IMR-90 (cell line): ENCODE measurements around the gene NRM. TPM values are rescaled to one million over a fixed set of nuclear protein-coding genes. Genes with fewer than 3 reads are reported as not detected.

Source experiments
- ATAC-seq: fragments of 200-7000 bp; cut with Tn5 transposase; 2 replicates; pipeline ENCODE4 v1.9.1; 2020; ENCODE audit warnings: low read depth, mild to moderate bottlenecking, moderate library complexity
- BruUV-seq: library from RNA; stranded (reverse); fragments of 400-500 nt; replicated peaks from 2 replicates; lab custom pipeline; 2021; lab: Mats Ljungman, UMichigan
- CTCF ChIA-PET: fragments of 300-600 bp; formaldehyde crosslinking; extraction: SDS; loops from one replicate; lab custom pipeline; 2021; ENCODE audit warnings: antibody characterized with exemption; lab: Yijun Ruan, JAX
- POLR2A ChIA-PET: fragments of 300-600 bp; sonication (Branson Sonifier 250); formaldehyde crosslinking; loops from one replicate; lab custom pipeline; 2022; ENCODE audit warnings: antibody characterized with exemption; ENCODE audit not compliant: unreplicated experiment; lab: Charles Lee
- DNase-seq: peaks from one replicate; pipeline ENCODE4 v3.0.0; 2013
- H2AFZ ChIP-seq: replicated peaks from 2 replicates; pipeline ENCODE3; 2013; ENCODE audit warnings: low read length, mild to moderate bottlenecking; ENCODE audit not compliant: poor library complexity
- H2AK5ac ChIP-seq: 2 replicates; pipeline ENCODE4 v1.6.1; 2013; ENCODE audit warnings: low read depth, low read length, inconsistent platforms
- H2AK9ac ChIP-seq: replicated peaks from 2 replicates; pipeline ENCODE3; 2013; ENCODE audit warnings: mild to moderate bottlenecking, low read depth, low read length, moderate library complexity; ENCODE audit not compliant: poor library complexity
- H2BK120ac ChIP-seq: 2 replicates; pipeline ENCODE4 v1.6.1; 2013; ENCODE audit warnings: low read depth, low read length, inconsistent platforms
- H2BK15ac ChIP-seq: 3 replicates; pipeline ENCODE4 v1.6.1; 2013; ENCODE audit warnings: low read depth, low read length, inconsistent platforms
- H2BK20ac ChIP-seq: 2 replicates; pipeline ENCODE4 v1.6.1; 2013; ENCODE audit warnings: low read depth, mild to moderate bottlenecking, inconsistent platforms, low read length, moderate library complexity
- H2BK5ac ChIP-seq: 2 replicates; pipeline ENCODE4 v1.6.1; 2013; ENCODE audit warnings: mild to moderate bottlenecking, low read depth, low read length, inconsistent platforms; ENCODE audit not compliant: poor library complexity, severe bottlenecking
- H3K14ac ChIP-seq: replicated peaks from 2 replicates; pipeline ENCODE4 v1.6.1; 2013; ENCODE audit warnings: low read depth, low read length, inconsistent platforms
- H3K18ac ChIP-seq: 2 replicates; pipeline ENCODE4 v1.6.1; 2013; ENCODE audit warnings: low read depth, low read length, control low read depth
- H3K23ac ChIP-seq: 2 replicates; pipeline ENCODE4 v1.6.1; 2013; ENCODE audit warnings: low read depth, low read length, inconsistent platforms
- H3K27ac ChIP-seq: 2 replicates; pipeline ENCODE4 v1.5.1; 2013; ENCODE audit warnings: mild to moderate bottlenecking, control low read depth, low read length; ENCODE audit not compliant: insufficient read depth
- H3K27me3 ChIP-seq: 2 replicates; pipeline ENCODE4 v1.6.1; 2013; ENCODE audit warnings: low read length; ENCODE audit not compliant: control insufficient read depth, insufficient read depth
- H3K36me3 ChIP-seq: 2 replicates; pipeline ENCODE4 v1.6.1; 2013; ENCODE audit warnings: low read length, mixed read lengths; ENCODE audit not compliant: control insufficient read depth, insufficient read depth
- H3K4ac ChIP-seq: 2 replicates; pipeline ENCODE4 v1.6.1; 2013; ENCODE audit warnings: low read depth, low read length, inconsistent platforms
- H3K4me1 ChIP-seq: 2 replicates; pipeline ENCODE4 v1.6.1; 2013; ENCODE audit warnings: low read length, mixed read lengths; ENCODE audit not compliant: control insufficient read depth, insufficient read depth
- H3K4me2 ChIP-seq: 2 replicates; pipeline ENCODE4 v1.6.1; 2013; ENCODE audit warnings: low read depth, mild to moderate bottlenecking, control low read depth, low read length, moderate library complexity
- H3K4me3 ChIP-seq: 2 replicates; pipeline ENCODE4 v1.5.1; 2013; ENCODE audit warnings: low read depth, mild to moderate bottlenecking, control low read depth, low read length, moderate library complexity; ENCODE audit not compliant: insufficient read depth
- H3K56ac ChIP-seq: 2 replicates; pipeline ENCODE4 v1.6.1; 2013; ENCODE audit warnings: low read length, inconsistent platforms; ENCODE audit not compliant: insufficient read depth; ENCODE audit errors: extremely low read depth
- H3K79me1 ChIP-seq, 2 experiments: 2 replicates each; pipeline ENCODE4 v1.6.1; 2013; ENCODE audit warnings: low read length in 2 of 2, inconsistent platforms in 1 of 2, low read depth in 1 of 2
- H3K9ac ChIP-seq: 2 replicates; pipeline ENCODE4 v1.6.1; 2013; ENCODE audit warnings: low read depth, low read length, control low read depth
- H3K9me1 ChIP-seq: 2 replicates; pipeline ENCODE4 v1.6.1; 2013; ENCODE audit warnings: low read length, inconsistent platforms; ENCODE audit not compliant: insufficient read depth
- H3K9me3 ChIP-seq: 2 replicates; pipeline ENCODE4 v1.6.1; 2013; ENCODE audit warnings: low read length; ENCODE audit not compliant: control insufficient read depth, insufficient read depth
- H4K20me1 ChIP-seq: 2 replicates; pipeline ENCODE4 v1.6.1; 2013; ENCODE audit warnings: low read length, inconsistent platforms; ENCODE audit not compliant: insufficient read depth
- H4K5ac ChIP-seq: 2 replicates; pipeline ENCODE4 v1.6.1; 2013; ENCODE audit warnings: mild to moderate bottlenecking, low read depth, low read length, control low read depth
- H4K8ac ChIP-seq, 2 experiments: 2 replicates each; pipeline ENCODE4 v1.6.1; 2013; ENCODE audit warnings: low read depth in 2 of 2, low read length in 2 of 2, control low read depth in 1 of 2, inconsistent platforms in 1 of 2
- H4K91ac ChIP-seq: 2 replicates; pipeline ENCODE4 v1.6.1; 2013; ENCODE audit warnings: low read depth, low read length, inconsistent platforms; ENCODE audit not compliant: insufficient read depth
- BHLHE40 ChIP-seq: fragments of 150-350 bp; IDR thresholded peaks from 2 replicates; pipeline ENCODE4 v1.6.1; 2016; ENCODE audit warnings: mild to moderate bottlenecking, low read depth, low read length
- CEBPB ChIP-seq: IDR thresholded peaks from 2 replicates; pipeline ENCODE4 v1.6.1; 2012; ENCODE audit warnings: low read depth, low read length, improper control_type of control experiment
- CHD1 ChIP-seq: IDR thresholded peaks from 2 replicates; pipeline ENCODE4 v1.6.1; 2012; ENCODE audit warnings: low read depth, low read length, improper control_type of control experiment
- CTCF ChIP-seq: conservative IDR thresholded peaks from 2 replicates; pipeline ENCODE4 v1.5.1; 2012; ENCODE audit warnings: mild to moderate bottlenecking, low read depth, low read length, improper control_type of control experiment
- FOS ChIP-seq: fragments of 150-350 bp; IDR thresholded peaks from 2 replicates; pipeline ENCODE4 v1.6.1; 2016; ENCODE audit warnings: low read depth, low read length
- MAFK ChIP-seq: IDR thresholded peaks from 2 replicates; pipeline ENCODE4 v1.6.1; 2012; ENCODE audit warnings: low read depth, low read length, improper control_type of control experiment
- NFE2L2 ChIP-seq: fragments of 150-350 bp; IDR thresholded peaks from 2 replicates; pipeline ENCODE4 v1.6.1; 2016; ENCODE audit warnings: low read depth, mild to moderate bottlenecking, low read length
- POLR2A ChIP-seq: IDR thresholded peaks from 2 replicates; pipeline ENCODE4 v1.6.1; 2012; ENCODE audit warnings: mild to moderate bottlenecking, low read depth, low read length
- RCOR1 ChIP-seq: IDR thresholded peaks from 2 replicates; pipeline ENCODE4 v1.6.1; 2012; ENCODE audit warnings: mild to moderate bottlenecking, low read length, improper control_type of control experiment; ENCODE audit not compliant: insufficient replicate concordance
- RFX5 ChIP-seq: IDR thresholded peaks from 2 replicates; pipeline ENCODE4 v1.8.0; 2012; ENCODE audit warnings: low read depth, mild to moderate bottlenecking, low read length, moderate library complexity
- WGBS, 2 experiments: methylation state at CpG; one replicate each; pipeline versions ENCODE4 v1.1.5 to v1.1.7; 2013; ENCODE audit warnings: missing lambda C conversion rate in 2 of 2; ENCODE audit not compliant: insufficient read length in 1 of 2; ENCODE audit errors: extremely low coverage in 2 of 2; 5-methylcytosine and 5-hydroxymethylcytosine counted together
- dilution Hi-C: fragments of 300-500 bp; cut with HindIII; formaldehyde crosslinking; loops from one replicate; pipeline ENCODE4 v1.14.3; 2018; ENCODE audit warnings: low sequenced_read_pairs; ENCODE audit not compliant: unreplicated experiment
- in situ Hi-C: fragments of 300-500 bp; cut with MboI; formaldehyde crosslinking; loops from 3 replicates; pipeline ENCODE4 v1.14.3; 2019; ENCODE audit warnings: low sequenced_read_pairs, inconsistent platforms, mixed read lengths
- intact Hi-C: fragments of 100-400 bp; cut with micrococcal nuclease; formaldehyde crosslinking; loops from 2 replicates; pipeline ENCODE4 v1.10.0; 2022
- polyA plus RNA-seq, 3 experiments: library from polyadenylated mRNA; depleted of rRNA; stranded (reverse); fragments of >200 nt; gene quantifications; 2 replicates each; pipeline ENCODE4 v1.2.3, GENCODE V29; 2012; ENCODE audit warnings: low replicate concordance in 1 of 3
- total RNA-seq: library from RNA; depleted of rRNA; stranded (reverse); fragments of >200 nt; gene quantifications from 2 replicates; pipeline ENCODE4 v1.2.3, GENCODE V29; 2012

The NRM gene
- total and polyA plus RNA-seq, 2 of the 4 experiments (the other 2 are of a cell fraction): 2.2 to 27.0 TPM

- no peaks in the 10 kb centered on the region for H3K27me3 ChIP-seq
- H3K14ac ChIP-seq: peak overlapping the region; percentile 99
- H3K4me3 ChIP-seq: peak overlapping the region; percentile 97
- H3K9me3 ChIP-seq: no peaks in the 10 kb centered on the region
- H2BK120ac ChIP-seq: peak overlapping the region; percentile 85
- TF ChIP-seq RCOR1 (no peak), POLR2A (no peak), CEBPB (no peak), FOS (no peak), RFX5 (no peak), CTCF (no peak), MAFK (no peak), CHD1 (no peak), BHLHE40 (no peak), NFE2L2 (no peak)
- CTCF ChIA-PET: interaction anchor here (2.0 kb wide), 1 partner anchor 41 kb away, joined by 8 read pairs; no protein-coding TSS in a partner anchor
- H2BK5ac ChIP-seq: peak overlapping the region; percentile 94
- POLR2A ChIA-PET: interaction anchor here (0.5 to 1.8 kb wide), 4 partner anchors 9 to 149 kb away, joined by 3 to 7 read pairs (median 5); partner anchors contain the start of gene DHX16
- in situ Hi-C loops: loop anchor here (5.0 kb wide), 1 partner anchor 41 kb away; the partner anchor contains the start of gene TUBB
- WGBS, 2 experiments: 44% methylated on average over 1 of the region's 4 CpGs; no CpG with 5 or more reads in 1 of the 2 experiments
- H2AK9ac ChIP-seq: peak overlapping the region; percentile 70
- peak overlapping the region; percentile 51 for H2BK20ac ChIP-seq
- H3K36me3 ChIP-seq: peaks cover 60% of the 10 kb centered on the region
- no peaks in the 10 kb centered on the region for H3K9me1 ChIP-seq
- H3K4ac ChIP-seq: peak overlapping the region; percentile 97
- no TSS peak for BruUV-seq
- H2BK15ac ChIP-seq: peak overlapping the region; percentile 91
- H3K4me2 ChIP-seq: peak overlapping the region; percentile 99
- H3K9ac ChIP-seq: peak overlapping the region; percentile 99
- peaks cover 14% of the 10 kb centered on the region for H3K4me1 ChIP-seq
- peak overlapping the region; percentile 88 for H4K91ac ChIP-seq
- peak overlapping the region in 1 of 2 experiments; percentile 94; a peak in 3 of 4 replicates for H4K8ac ChIP-seq
- H4K5ac ChIP-seq: peak overlapping the region; percentile 89
- peaks cover 87% of the 10 kb centered on the region for H4K20me1 ChIP-seq
- dilution Hi-C loops: no loop called here
- peak overlapping the region; percentile 98 for H3K27ac ChIP-seq
- intact Hi-C loops: loop anchor here (1.0 to 5.0 kb wide), 3 partner anchors 40 to 406 kb away; no protein-coding TSS in a partner anchor
- no peak overlapping the region for H2AFZ ChIP-seq
- DNase-seq: no peak
- H2AK5ac ChIP-seq: peak overlapping the region; percentile 98
- peaks cover 6 to 42% of the 10 kb centered on the region in 2 experiments for H3K79me1 ChIP-seq
- no peak for ATAC-seq
- peak overlapping the region; percentile 89 for H3K18ac ChIP-seq
- H3K56ac ChIP-seq: peak overlapping the region; percentile 95
- H3K23ac ChIP-seq: peak overlapping the region; percentile 96
Measured at GRCh38 chr6:30681766-30682142, 9.0 kb downstream of the NRM start.
